Kidney (tissue), 14 donors: ENCODE data around the gene NUDT1. TPM values are rescaled to one million over a fixed set of nuclear protein-coding genes. Genes with fewer than 3 reads are reported as not detected.
A peak's percentile ranks its signal among the peaks of the same experiment; 100 is the strongest.

Experiments
- DNase-seq, 5 donors: peaks; one replicate each; pipeline ENCODE4 v3.0.0-alpha.2; 2013 to 2020
- FAIRE-seq: peaks from 2 replicates; lab custom pipeline; 2012; peaks lifted over from hg19 to GRCh38; lab: Jason Lieb, UNC
- H3K27ac ChIP-seq, 2 donors: one replicate each; pipeline ENCODE4 v1.7.0; 2013; ENCODE audit warnings: low read depth in 2 of 2, low read length in 2 of 2, inconsistent platforms in 1 of 2
- H3K27me3 ChIP-seq: one replicate; pipeline ENCODE4 v1.7.1; 2013; ENCODE audit warnings: low read length, inconsistent platforms; ENCODE audit not compliant: control insufficient read depth, insufficient read depth
- H3K36me3 ChIP-seq, 3 donors: one replicate each; pipeline versions ENCODE4 v1.7.0 to v1.7.1; 2013; ENCODE audit warnings: low read length in 3 of 3, control low read depth in 1 of 3, inconsistent platforms in 1 of 3; ENCODE audit not compliant: insufficient read depth in 3 of 3, control insufficient read depth in 2 of 3
- H3K4me1 ChIP-seq, 3 donors: one replicate each; pipeline versions ENCODE4 v1.7.0 to v1.7.1; 2013; ENCODE audit warnings: low read length in 3 of 3, inconsistent platforms in 1 of 3, low read depth in 1 of 3; ENCODE audit not compliant: control insufficient read depth in 2 of 3, insufficient read depth in 2 of 3
- H3K4me3 ChIP-seq, 3 donors: one replicate each; pipeline versions ENCODE4 v1.7.0 to v1.8.1; 2013; ENCODE audit warnings: low read length in 3 of 3, control low read depth in 1 of 3, inconsistent platforms in 1 of 3
- H3K9ac ChIP-seq, 3 donors: one replicate each; pipeline versions ENCODE4 v1.7.0 to v1.7.1; 2013; ENCODE audit warnings: low read length in 3 of 3, control low read depth in 1 of 3, inconsistent platforms in 1 of 3
- H3K9me3 ChIP-seq, 3 donors: one replicate each; pipeline versions ENCODE4 v1.7.0 to v1.7.1; 2013; ENCODE audit warnings: low read length in 3 of 3, control low read depth in 1 of 3, inconsistent platforms in 1 of 3; ENCODE audit not compliant: control insufficient read depth in 2 of 3, insufficient read depth in 1 of 3
- intact Hi-C: fragments of 100-400 bp; cut with DNase I; formaldehyde crosslinking; loops from one replicate; pipeline ENCODE4 v1.11.1; 2022
- polyA plus RNA-seq: library from polyadenylated mRNA; stranded (reverse); fragments of 350-450 nt; fragmentation: Illumina TruSeq; extraction: RNeasy Lipid Tissue Mini Kit (QIAGEN cat#74804); gene quantifications from one replicate; pipeline ENCODE4 v1.2.3, GENCODE V29; 2014; ENCODE audit warnings: low read depth, low replicate concordance; ENCODE audit not compliant: insufficient read depth
- total RNA-seq: library from RNA; stranded (reverse); fragmentation: NEBNext Ultra II Directional; extraction: Animal tissue kit (Norgen Biotek cat#: 25700); gene quantifications from one replicate; pipeline ENCODE4 v1.2.1, GENCODE V29; 2021
- TF ChIP-seq, protein P1 (sequence below): IDR thresholded peaks from 3 replicates; pipeline ENCODE4 v1.5.1; 2012; ENCODE audit warnings: mild to moderate bottlenecking, moderate library complexity, borderline replicate concordance; ENCODE audit not compliant: insufficient read depth; ENCODE audit errors: extremely low read depth
- donor health status: control.
- donor health status: control.
- donor health status: control.
- donor health status: control.
- donor health status: control.
- donor health status: DM: yes; HTN: yes; CAD: no.
- donor health status: Normal renal cell carcinoma (clear cell type).

Gene NUDT1
- total and polyA plus RNA-seq, 2 donors from 2014 or later, result 9.3 to 12.1 TPM

GRCh38 chr7:2220506-2220905, 21.5 kb upstream of the NUDT1 start:
- Histone ChIP-seq H3K27ac (no peak overlapping the region), H3K36me3 (peaks cover 4 to 24% (median 5%) of the 10 kb centered on the region in 3 donors), H3K4me3 (no peak overlapping the region), H3K27me3 (no peaks in the 10 kb centered on the region), H3K4me1 (no peaks in the 10 kb centered on the region), H3K9ac (no peak overlapping the region), H3K9me3 (no peaks in the 10 kb centered on the region)
- DNase-seq, result no peak
- TF ChIP-seq, protein P1, sequence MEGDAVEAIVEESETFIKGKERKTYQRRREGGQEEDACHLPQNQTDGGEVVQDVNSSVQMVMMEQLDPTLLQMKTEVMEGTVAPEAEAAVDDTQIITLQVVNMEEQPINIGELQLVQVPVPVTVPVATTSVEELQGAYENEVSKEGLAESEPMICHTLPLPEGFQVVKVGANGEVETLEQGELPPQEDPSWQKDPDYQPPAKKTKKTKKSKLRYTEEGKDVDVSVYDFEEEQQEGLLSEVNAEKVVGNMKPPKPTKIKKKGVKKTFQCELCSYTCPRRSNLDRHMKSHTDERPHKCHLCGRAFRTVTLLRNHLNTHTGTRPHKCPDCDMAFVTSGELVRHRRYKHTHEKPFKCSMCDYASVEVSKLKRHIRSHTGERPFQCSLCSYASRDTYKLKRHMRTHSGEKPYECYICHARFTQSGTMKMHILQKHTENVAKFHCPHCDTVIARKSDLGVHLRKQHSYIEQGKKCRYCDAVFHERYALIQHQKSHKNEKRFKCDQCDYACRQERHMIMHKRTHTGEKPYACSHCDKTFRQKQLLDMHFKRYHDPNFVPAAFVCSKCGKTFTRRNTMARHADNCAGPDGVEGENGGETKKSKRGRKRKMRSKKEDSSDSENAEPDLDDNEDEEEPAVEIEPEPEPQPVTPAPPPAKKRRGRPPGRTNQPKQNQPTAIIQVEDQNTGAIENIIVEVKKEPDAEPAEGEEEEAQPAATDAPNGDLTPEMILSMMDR, result no peak
- FAIRE-seq, result no peak
- intact Hi-C loops, result no loop called here

DNA sequence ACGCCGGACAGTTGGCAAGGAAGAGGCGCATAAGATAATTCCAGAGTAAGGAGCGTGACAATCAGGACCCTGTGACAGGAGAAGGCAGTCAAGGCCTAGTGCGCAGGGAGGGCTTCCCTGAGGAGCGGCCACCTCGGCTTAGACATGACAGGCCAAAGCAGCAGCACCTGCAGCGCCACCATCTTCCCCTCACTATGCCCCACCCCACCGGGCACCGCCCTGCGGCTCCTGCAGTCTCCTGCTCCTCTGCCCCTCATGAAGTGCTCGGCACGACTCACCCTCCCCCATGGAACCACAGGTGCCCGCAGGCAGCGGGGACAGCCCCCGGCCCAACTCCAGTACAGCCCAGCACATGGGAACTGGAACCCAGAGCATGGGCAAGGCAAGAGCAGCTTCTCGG, 21.1 kb upstream of the NUDT1 start:
- Histone ChIP-seq H3K36me3 (peaks cover 4 to 24% (median 5%) of the 10 kb centered on the region in 3 donors), H3K9ac (no peak overlapping the region), H3K9me3 (no peaks in the 10 kb centered on the region), H3K4me3 (no peak overlapping the region), H3K27ac (no peak overlapping the region), H3K4me1 (no peaks in the 10 kb centered on the region), H3K27me3 (no peaks in the 10 kb centered on the region)
- DNase-seq (peak in 1 of 5 donors; percentile 68), FAIRE-seq (no peak)
- TF ChIP-seq, protein P1, result no peak
- intact Hi-C loops, result no loop called here

DNA sequence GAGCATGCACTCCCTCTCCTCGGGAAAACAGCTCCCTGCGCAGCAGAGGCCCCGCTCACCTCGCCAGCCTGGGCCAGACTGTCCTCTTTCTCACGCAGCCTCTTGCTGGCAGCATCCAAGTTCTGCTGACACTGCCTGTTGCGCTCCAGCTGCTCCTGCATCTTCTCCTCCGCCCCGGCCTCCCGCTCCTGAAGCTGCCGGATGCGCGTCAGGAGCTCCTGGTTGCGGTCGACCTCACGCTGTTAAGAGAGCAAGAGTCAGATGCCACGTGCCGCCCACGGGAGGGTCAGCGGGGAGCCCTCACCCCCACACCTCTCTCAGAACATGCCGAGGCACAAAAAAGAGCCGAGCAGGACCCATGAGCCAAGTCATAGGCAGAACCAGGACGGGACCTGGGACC, 19.5 kb upstream of the NUDT1 start:
- Histone ChIP-seq H3K27me3 (no peaks in the 10 kb centered on the region), H3K9ac (no peak overlapping the region), H3K36me3 (peaks cover 4 to 20% (median 4%) of the 10 kb centered on the region in 3 donors), H3K27ac (no peak overlapping the region), H3K4me1 (no peaks in the 10 kb centered on the region), H3K9me3 (no peaks in the 10 kb centered on the region), H3K4me3 (no peak overlapping the region)
- TF ChIP-seq, protein P1, result no peak
- FAIRE-seq, result no peak
- DNase-seq, result no peak
- intact Hi-C loops, result no loop called here

- intact Hi-C loops, result no loop called here
- H3K9ac ChIP-seq, result no peak overlapping the region
- H3K27me3 ChIP-seq, result no peaks in the 10 kb centered on the region
- TF ChIP-seq, protein P1, result no peak
- H3K4me1 ChIP-seq, result no peaks in the 10 kb centered on the region
- H3K36me3 ChIP-seq, result peaks cover 4 to 17% (median 4%) of the 10 kb centered on the region in 3 donors
- peak in 1 of 5 donors; percentile 69 for DNase-seq
- no peak overlapping the region for H3K4me3 ChIP-seq
- no peaks in the 10 kb centered on the region for H3K9me3 ChIP-seq
- FAIRE-seq, result no peak
- no peak overlapping the region for H3K27ac ChIP-seq
These were observed 18.7 kb upstream of the NUDT1 start for GRCh38 chr7:2223321-2223720.
